DND-41 (cell line): ENCODE measurements around the gene APC.

Source experiments
- ATAC-seq: fragments of 200-7000 bp; cut with Tn5 transposase; 3 replicates; pipeline ENCODE4 v1.9.1; 2021; ENCODE audit warnings: low read depth; ENCODE audit not compliant: insufficient read depth
- DNase-seq: peaks from one replicate; pipeline ENCODE4 v3.0.0-alpha.2; 2020
- H2AFZ ChIP-seq: 2 replicates; pipeline ENCODE4 v1.6.0; 2012; ENCODE audit warnings: low read depth, low read length
- H3K27ac ChIP-seq: 2 replicates; pipeline ENCODE4 v1.5.1; 2012; ENCODE audit warnings: low read length, inconsistent platforms
- H3K27me3 ChIP-seq: fragments of 200-600 bp; sonication (generic); 2 replicates; pipeline ENCODE4 v1.6.0; 2012; ENCODE audit warnings: low read length, mild to moderate bottlenecking, inconsistent platforms; ENCODE audit not compliant: insufficient read depth, poor library complexity
- H3K36me3 ChIP-seq: 2 replicates; pipeline ENCODE4 v1.5.1; 2012; ENCODE audit warnings: low read length, inconsistent platforms; ENCODE audit not compliant: insufficient read depth
- H3K4me1 ChIP-seq: 2 replicates; pipeline ENCODE4 v1.5.1; 2012; ENCODE audit warnings: mild to moderate bottlenecking, low read length; ENCODE audit not compliant: insufficient read depth
- H3K4me2 ChIP-seq: 2 replicates; pipeline ENCODE4 v1.6.0; 2012; ENCODE audit warnings: mild to moderate bottlenecking, moderate library complexity, low read length, inconsistent platforms; ENCODE audit not compliant: insufficient read depth
- H3K4me3 ChIP-seq, 2 experiments: fragments of 200-600 bp in 1 of 2; shearing (Covaris generic) in 1 of 2; 2 replicates each; pipeline ENCODE4 v1.5.1; 2012 to 2016; ENCODE audit warnings: inconsistent platforms in 2 of 2, low read length in 2 of 2, mild to moderate bottlenecking in 2 of 2, low read depth in 1 of 2, moderate library complexity in 1 of 2
- H3K79me2 ChIP-seq: 2 replicates; pipeline ENCODE4 v1.6.0; 2012; ENCODE audit warnings: low read length, inconsistent platforms; ENCODE audit not compliant: insufficient read depth
- H3K9ac ChIP-seq: 2 replicates; pipeline ENCODE4 v1.6.0; 2012; ENCODE audit warnings: low read depth, mild to moderate bottlenecking, inconsistent platforms, low read length, moderate library complexity
- H3K9me3 ChIP-seq: 2 replicates; pipeline ENCODE4 v1.5.1; 2012; ENCODE audit warnings: low read length, moderate library complexity, mild to moderate bottlenecking, inconsistent platforms; ENCODE audit not compliant: insufficient read depth, severe bottlenecking
- H4K20me1 ChIP-seq: 2 replicates; pipeline ENCODE4 v1.6.0; 2012; ENCODE audit warnings: low read length; ENCODE audit not compliant: insufficient read depth
- CTCF ChIP-seq: IDR thresholded peaks from 2 replicates; pipeline ENCODE4 v1.5.1; 2012; ENCODE audit warnings: borderline replicate concordance, low read length, moderate library complexity, mild to moderate bottlenecking; ENCODE audit not compliant: poor library complexity, severe bottlenecking; ENCODE audit errors: extremely low read depth
- EZH2 ChIP-seq: IDR thresholded peaks from 3 replicates; pipeline ENCODE4 v1.6.1; 2012; ENCODE audit warnings: borderline replicate concordance, low read depth, mild to moderate bottlenecking, moderate library complexity, low read length, inconsistent platforms; ENCODE audit not compliant: severe bottlenecking

APC gene

DNA sequence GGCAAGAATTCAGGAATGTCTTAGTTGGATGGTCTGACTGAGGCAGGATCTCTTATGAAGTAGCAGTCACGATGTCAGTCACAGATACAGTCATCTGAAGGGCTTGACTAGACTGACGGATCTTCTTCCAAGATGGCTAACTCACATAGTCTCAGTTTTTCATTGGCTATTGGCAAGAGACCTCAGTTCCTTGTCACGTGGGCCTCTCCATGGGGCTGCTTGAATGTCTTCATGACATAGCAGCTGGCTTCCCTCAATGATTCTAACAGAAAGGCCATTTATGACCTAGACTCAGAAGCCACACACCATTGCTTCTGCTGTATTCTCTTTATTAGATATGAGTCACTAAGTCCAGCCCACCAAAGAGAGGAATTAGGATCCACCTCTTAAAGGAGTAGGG is 4.7 kb downstream of the APC start:
- peaks cover 21% of the 10 kb centered on the region for H3K4me1 ChIP-seq
- H3K27me3 ChIP-seq: no peaks in the 10 kb centered on the region
- no peak for TF ChIP-seq EZH2
- TF ChIP-seq CTCF: no peak
- DNase-seq: no peak
- ATAC-seq: no peak
- H4K20me1 ChIP-seq: peaks cover 5% of the 10 kb centered on the region; the same call in 1 of the 2 replicates
- no peak overlapping the region for H3K27ac ChIP-seq
- peaks cover 78% of the 10 kb centered on the region for H3K79me2 ChIP-seq
- H3K4me2 ChIP-seq: no peak overlapping the region
- no peaks in the 10 kb centered on the region for H3K36me3 ChIP-seq
- no peak overlapping the region for H3K9ac ChIP-seq
- H2AFZ ChIP-seq: no peak overlapping the region
- H3K9me3 ChIP-seq: no peaks in the 10 kb centered on the region
- H3K4me3 ChIP-seq: no peak overlapping the region

GRCh38 chr5:112743631-112744030 is 5.9 kb downstream of the APC start:
- H3K27ac ChIP-seq: no peak overlapping the region
- no peaks in the 10 kb centered on the region for H3K9me3 ChIP-seq
- no peak overlapping the region for H2AFZ ChIP-seq
- H3K4me2 ChIP-seq: no peak overlapping the region
- DNase-seq: no peak
- H3K79me2 ChIP-seq: peaks cover 78% of the 10 kb centered on the region
- peaks cover 5% of the 10 kb centered on the region; the same call in 1 of the 2 replicates for H4K20me1 ChIP-seq
- no peak overlapping the region for H3K4me3 ChIP-seq
- peaks cover 10% of the 10 kb centered on the region; the same call in 1 of the 2 replicates for H3K4me1 ChIP-seq
- ATAC-seq: no peak
- H3K9ac ChIP-seq: no peak overlapping the region
- no peaks in the 10 kb centered on the region for H3K36me3 ChIP-seq
- no peaks in the 10 kb centered on the region for H3K27me3 ChIP-seq
- TF ChIP-seq CTCF: no peak
- no peak for TF ChIP-seq EZH2

GRCh38 chr5:112752335-112752734 is 14.7 kb downstream of the APC start:
- no peak for ATAC-seq
- Histone ChIP-seq H3K4me3 (no peak overlapping the region), H3K4me2 (no peak overlapping the region), H4K20me1 (no peaks in the 10 kb centered on the region; the same call in 1 of the 2 replicates), H3K36me3 (peaks cover 5% of the 10 kb centered on the region; the same call in 1 of the 2 replicates), H3K27me3 (no peaks in the 10 kb centered on the region), H2AFZ (no peak overlapping the region), H3K79me2 (peaks cover 37% of the 10 kb centered on the region), H3K9ac (no peak overlapping the region), H3K4me1 (no peaks in the 10 kb centered on the region), H3K9me3 (no peaks in the 10 kb centered on the region), H3K27ac (no peak overlapping the region)
- no peak for DNase-seq
- TF ChIP-seq CTCF (no peak), EZH2 (no peak)

- Histone ChIP-seq H4K20me1 (no peaks in the 10 kb centered on the region; the same call in 1 of the 2 replicates), H3K27ac (no peak overlapping the region)
These were observed 18.0 kb downstream of the APC start for GRCh38 chr5:112755703-112756102.

More at GRCh38 chr5:112755703-112756102, 18.0 kb downstream of the APC start:
- H3K9ac ChIP-seq: no peak overlapping the region
- no peak overlapping the region for H3K4me3 ChIP-seq
- no peaks in the 10 kb centered on the region for H3K27me3 ChIP-seq
- ATAC-seq: no peak
- no peaks in the 10 kb centered on the region for H3K9me3 ChIP-seq
- H3K4me1 ChIP-seq: no peaks in the 10 kb centered on the region
- H3K79me2 ChIP-seq: peaks cover 12% of the 10 kb centered on the region; the same call in 1 of the 2 replicates
- no peak for DNase-seq
- TF ChIP-seq EZH2: no peak
- TF ChIP-seq CTCF: no peak
- no peak overlapping the region for H3K4me2 ChIP-seq
- H3K36me3 ChIP-seq: peaks cover 15% of the 10 kb centered on the region; the same call in 1 of the 2 replicates
- H2AFZ ChIP-seq: no peak overlapping the region
